Left ventricle myocardium inferior (tissue), 1 donor: ENCODE data around the gene PTPRG. TPM values are rescaled to one million over a fixed set of nuclear protein-coding genes. Genes with fewer than 3 reads are reported as not detected.
"Not testable (repeated sequence)": the region's sequence is repeated elsewhere in the genome, so short reads cannot be mapped to it uniquely, and the experiment has no call there.

Source experiments
- DNase-seq: peaks from one replicate; pipeline ENCODE4 v3.0.0-alpha.2; 2020
- H3K27ac ChIP-seq: fragments of 200-600 bp; replicated peaks from 2 replicates; pipeline ENCODE4 v1.8.0; 2021
- H3K27me3 ChIP-seq: fragments of 200-600 bp; 2 replicates; pipeline ENCODE4 v1.8.0; 2021; ENCODE audit warnings: low read depth
- H3K36me3 ChIP-seq: fragments of 200-600 bp; 2 replicates; pipeline ENCODE4 v1.8.0; 2021
- H3K4me1 ChIP-seq: fragments of 200-600 bp; 2 replicates; pipeline ENCODE4 v1.8.0; 2021
- H3K4me3 ChIP-seq: fragments of 200-600 bp; 2 replicates; pipeline ENCODE4 v1.8.0; 2021; ENCODE audit warnings: mild to moderate bottlenecking, moderate library complexity
- H3K9me3 ChIP-seq: fragments of 200-600 bp; replicated peaks from 2 replicates; pipeline ENCODE4 v1.8.0; 2021
- intact Hi-C: fragments of 100-400 bp; cut with micrococcal nuclease; formaldehyde crosslinking; loops from one replicate; pipeline ENCODE4 v1.11.0; 2022
- total RNA-seq: library from RNA; stranded (reverse); fragmentation: NEBNext Ultra II Directional; extraction: Animal tissue kit (Norgen Biotek cat#: 25700); gene quantifications from one replicate; pipeline ENCODE4 v1.2.1, GENCODE V29; 2021
- TF ChIP-seq, protein P1 (sequence below): fragments of 200-600 bp; IDR thresholded peaks from 2 replicates; pipeline ENCODE4 v1.8.0; 2021; ENCODE audit warnings: antibody characterized with exemption, mild to moderate bottlenecking, borderline replicate concordance
- donor health status: DM: no; HTN: yes; CAD: no; lungs with severe emphysema.

The PTPRG gene
- total RNA-seq, 1 donor from 2014 or later, result 29.6 TPM

DNA sequence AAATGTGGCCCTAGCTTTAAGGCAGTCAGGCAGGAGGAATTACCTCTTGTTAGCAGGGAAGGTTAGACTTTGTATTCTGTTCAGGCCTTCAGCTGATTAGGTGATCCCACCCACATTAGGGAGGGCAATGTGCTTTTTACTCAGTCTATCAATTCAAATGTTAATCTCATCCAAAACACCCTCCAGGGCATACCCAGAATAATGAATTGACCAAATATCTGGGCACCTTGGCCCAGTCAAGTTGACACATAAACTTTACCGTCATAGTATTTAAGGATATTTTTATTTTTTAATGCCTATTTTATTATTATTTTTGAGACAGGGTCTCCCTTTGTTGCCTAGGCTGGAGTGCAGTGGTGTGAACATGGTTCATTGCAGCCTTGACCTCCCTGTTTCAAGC is 146.1 kb downstream of the PTPRG start:
- TF ChIP-seq, protein P1, sequence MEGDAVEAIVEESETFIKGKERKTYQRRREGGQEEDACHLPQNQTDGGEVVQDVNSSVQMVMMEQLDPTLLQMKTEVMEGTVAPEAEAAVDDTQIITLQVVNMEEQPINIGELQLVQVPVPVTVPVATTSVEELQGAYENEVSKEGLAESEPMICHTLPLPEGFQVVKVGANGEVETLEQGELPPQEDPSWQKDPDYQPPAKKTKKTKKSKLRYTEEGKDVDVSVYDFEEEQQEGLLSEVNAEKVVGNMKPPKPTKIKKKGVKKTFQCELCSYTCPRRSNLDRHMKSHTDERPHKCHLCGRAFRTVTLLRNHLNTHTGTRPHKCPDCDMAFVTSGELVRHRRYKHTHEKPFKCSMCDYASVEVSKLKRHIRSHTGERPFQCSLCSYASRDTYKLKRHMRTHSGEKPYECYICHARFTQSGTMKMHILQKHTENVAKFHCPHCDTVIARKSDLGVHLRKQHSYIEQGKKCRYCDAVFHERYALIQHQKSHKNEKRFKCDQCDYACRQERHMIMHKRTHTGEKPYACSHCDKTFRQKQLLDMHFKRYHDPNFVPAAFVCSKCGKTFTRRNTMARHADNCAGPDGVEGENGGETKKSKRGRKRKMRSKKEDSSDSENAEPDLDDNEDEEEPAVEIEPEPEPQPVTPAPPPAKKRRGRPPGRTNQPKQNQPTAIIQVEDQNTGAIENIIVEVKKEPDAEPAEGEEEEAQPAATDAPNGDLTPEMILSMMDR, result no peak
- H3K9me3 ChIP-seq, result peaks cover 14% of the 10 kb centered on the region
- no peaks in the 10 kb centered on the region for H3K36me3 ChIP-seq
- DNase-seq, result no peak
- intact Hi-C loops, result no loop called here
- no peaks in the 10 kb centered on the region for H3K27me3 ChIP-seq
- H3K4me3 ChIP-seq, result no peak overlapping the region
- peaks cover 43% of the 10 kb centered on the region for H3K4me1 ChIP-seq
- H3K27ac ChIP-seq, result no peak overlapping the region

DNA sequence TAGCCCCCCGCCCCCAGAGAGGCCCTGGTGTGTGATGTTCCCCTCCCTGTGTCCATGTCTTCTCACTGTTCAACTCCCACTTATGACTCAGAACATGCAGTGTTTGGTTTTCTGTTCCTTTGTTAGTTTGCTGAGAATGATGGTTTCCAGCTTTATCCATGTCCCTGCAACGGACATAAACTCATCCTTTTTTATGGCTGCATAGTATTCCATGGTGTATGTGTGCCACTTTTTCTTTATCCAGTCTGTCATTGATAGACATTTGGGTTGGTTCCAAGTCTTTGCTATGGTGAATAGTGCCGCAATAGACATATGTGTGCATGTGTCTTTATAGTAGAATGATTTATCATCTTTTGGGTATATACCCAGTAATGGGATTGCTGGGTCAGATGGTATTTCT is 149.5 kb downstream of the PTPRG start:
- intact Hi-C loops, H3K36me3 ChIP-seq, H3K4me3 ChIP-seq, DNase-seq, H3K27ac ChIP-seq, H3K27me3 ChIP-seq: not testable (repeated sequence)
- peaks cover 14% of the 10 kb centered on the region for H3K9me3 ChIP-seq
- peaks cover 27% of the 10 kb centered on the region for H3K4me1 ChIP-seq

DNA sequence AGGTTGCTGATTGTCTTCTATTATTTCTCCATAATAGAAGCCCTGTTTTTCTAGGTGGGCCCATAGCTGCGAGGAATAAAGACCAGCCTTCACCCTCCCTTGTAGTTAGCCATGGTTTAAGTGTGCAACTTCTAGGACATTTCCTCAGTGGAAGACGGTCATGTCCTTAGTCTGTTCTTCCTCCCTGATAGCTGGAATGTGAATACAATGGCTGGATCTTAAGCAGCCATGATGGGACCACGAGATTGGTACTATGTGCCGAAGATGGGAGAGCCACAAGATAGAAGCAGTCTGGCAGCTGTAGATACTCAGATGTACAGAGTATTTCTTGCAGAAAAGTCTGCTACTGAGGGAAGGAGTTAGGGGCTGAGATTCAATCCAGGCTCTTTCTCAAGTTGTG is 152.9 kb downstream of the PTPRG start:
- intact Hi-C loops, result no loop called here
- Histone ChIP-seq H3K36me3 (no peaks in the 10 kb centered on the region), H3K27ac (no peak overlapping the region), H3K4me3 (no peak overlapping the region), H3K9me3 (peaks cover 10% of the 10 kb centered on the region), H3K4me1 (peaks cover 35% of the 10 kb centered on the region), H3K27me3 (no peaks in the 10 kb centered on the region)
- DNase-seq, result no peak
- TF ChIP-seq, protein P1, result no peak

DNA sequence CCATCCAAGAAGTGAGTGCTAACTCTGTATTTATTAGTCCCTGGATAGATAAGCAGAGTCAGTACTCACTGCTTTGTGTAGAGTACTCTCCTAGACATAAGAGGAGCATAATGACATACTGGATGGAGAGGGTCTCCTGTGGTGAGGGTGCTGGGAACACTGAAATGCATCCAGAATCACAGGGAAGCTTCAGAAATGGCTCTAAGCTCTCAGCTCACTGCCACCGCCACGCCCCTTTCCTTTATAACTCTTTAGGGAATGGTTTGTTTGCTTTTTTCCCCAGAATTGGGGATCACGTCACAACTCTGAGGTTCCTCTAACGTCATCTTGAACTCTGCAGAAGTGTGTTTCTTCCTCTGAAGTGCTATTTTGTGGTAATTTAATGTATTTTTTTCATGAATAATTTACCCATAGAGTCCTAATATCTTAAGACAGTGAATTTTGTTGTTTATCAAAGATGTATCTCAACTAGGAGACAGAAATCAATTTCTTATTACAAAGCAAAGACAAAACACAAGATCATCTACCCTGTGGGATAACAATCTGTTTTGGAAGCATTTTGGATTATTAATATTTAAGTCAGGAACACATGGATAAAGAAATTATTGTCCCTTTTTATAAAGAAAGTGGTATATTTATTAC is 154.6 kb downstream of the PTPRG start:
- Histone ChIP-seq H3K27ac (no peak overlapping the region), H3K9me3 (peaks cover 6% of the 10 kb centered on the region), H3K4me3 (no peak overlapping the region), H3K27me3 (no peaks in the 10 kb centered on the region), H3K4me1 (peaks cover 45% of the 10 kb centered on the region), H3K36me3 (no peaks in the 10 kb centered on the region)
- intact Hi-C loops, result no loop called here
- no peak for DNase-seq
- TF ChIP-seq, protein P1, result no peak

DNA sequence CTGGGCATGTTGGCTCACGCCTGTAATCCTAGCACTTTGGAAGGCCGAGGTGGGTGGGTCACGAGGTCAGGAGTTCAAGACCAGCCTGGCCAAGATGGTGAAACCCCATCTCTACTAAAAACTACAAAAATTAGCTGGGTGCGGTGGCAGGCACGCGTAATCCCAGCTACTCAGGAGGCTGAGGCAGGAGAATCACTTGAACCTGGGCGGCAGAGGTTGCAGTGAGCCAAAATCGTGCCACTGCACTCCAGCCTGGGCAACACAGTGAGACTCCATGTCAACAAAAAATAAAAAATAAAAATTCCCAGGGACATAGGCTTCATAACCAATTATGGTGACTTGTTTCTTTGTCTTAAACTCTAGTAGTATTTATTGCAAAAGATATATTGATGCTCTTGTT is 155.3 kb downstream of the PTPRG start:
- H3K27ac ChIP-seq, H3K4me3 ChIP-seq, H3K36me3 ChIP-seq, DNase-seq, H3K9me3 ChIP-seq, intact Hi-C loops, H3K27me3 ChIP-seq: not testable (repeated sequence)
- H3K4me1 ChIP-seq, result peaks cover 52% of the 10 kb centered on the region

DNA sequence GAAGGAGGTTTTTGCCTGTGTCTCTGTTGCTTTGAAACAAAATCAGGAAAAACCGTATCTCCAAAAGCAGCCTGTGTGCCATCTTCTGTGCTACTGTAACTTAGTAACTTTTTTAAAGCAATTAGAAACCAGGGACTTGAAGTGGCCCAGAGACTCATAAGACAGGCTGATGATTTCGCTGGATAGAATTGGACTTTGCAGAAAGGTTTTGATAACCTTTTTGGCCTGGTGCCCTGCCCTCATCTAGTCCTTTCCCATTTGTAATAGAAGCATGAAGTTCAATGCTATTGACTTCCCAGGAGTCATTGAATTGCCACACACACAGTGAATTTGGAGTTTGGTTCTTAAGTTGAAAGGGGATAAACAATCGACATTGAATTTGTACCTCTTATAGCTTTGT is 157.2 kb downstream of the PTPRG start:
- H3K27ac ChIP-seq, result peak overlapping the region; percentile 81
- no peak for DNase-seq
- intact Hi-C loops, result no loop called here
- no peaks in the 10 kb centered on the region for H3K36me3 ChIP-seq
- H3K27me3 ChIP-seq, result no peaks in the 10 kb centered on the region
- TF ChIP-seq, protein P1, result no peak
- H3K4me1 ChIP-seq, result peaks cover 63% of the 10 kb centered on the region
- no peak overlapping the region for H3K4me3 ChIP-seq
- no peaks in the 10 kb centered on the region for H3K9me3 ChIP-seq
